Retina (tissue), 1 donor: Measurements from ENCODE around the gene ARMH2.
"Not testable (repeated sequence)": the region's sequence is repeated elsewhere in the genome, so short reads cannot be mapped to it uniquely, and the experiment has no call there.

Source experiments
- DNase-seq: peaks from one replicate; pipeline ENCODE4 v3.0.0-alpha.2; 2016

The ARMH2 gene

GRCh38 chr6:24761851-24762250, 36.9 kb downstream of the ARMH2 start:
- DNase-seq: no peak

DNA sequence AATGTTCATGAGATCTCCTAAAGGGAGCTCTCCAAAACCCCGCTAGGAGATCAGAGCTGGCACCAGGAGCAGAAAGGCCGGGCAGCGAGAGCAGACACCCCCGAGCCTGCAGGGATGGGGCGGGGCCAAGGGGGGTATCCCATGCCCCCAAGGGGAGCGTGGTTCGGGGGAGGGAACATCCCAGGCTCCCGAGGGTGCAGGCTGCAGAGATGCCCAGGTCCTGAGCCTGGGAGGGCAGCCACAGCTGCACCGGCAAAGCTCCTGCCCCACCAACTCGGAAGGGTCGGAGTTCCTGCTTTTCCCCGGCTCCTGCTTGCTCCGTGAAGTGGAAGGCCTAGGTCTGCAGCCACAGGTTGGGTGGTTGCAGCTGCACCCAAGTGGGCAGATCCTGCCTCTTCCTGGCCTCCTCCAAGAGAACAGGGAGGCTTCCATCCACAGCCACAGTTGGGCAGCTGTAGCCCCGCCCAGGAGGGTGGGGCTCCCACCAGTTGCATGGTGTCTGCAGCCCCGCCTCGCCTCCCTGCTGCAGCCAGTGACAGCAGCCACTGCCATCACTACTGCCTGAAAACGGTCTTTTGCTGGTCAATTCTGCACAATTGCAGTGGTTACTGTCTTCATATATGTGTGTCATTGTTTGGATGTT, 37.4 kb downstream of the ARMH2 start:
- no peak for DNase-seq

GRCh38 chr6:24760210-24760609, 38.5 kb downstream of the ARMH2 start:
- DNase-seq: no peak

DNA sequence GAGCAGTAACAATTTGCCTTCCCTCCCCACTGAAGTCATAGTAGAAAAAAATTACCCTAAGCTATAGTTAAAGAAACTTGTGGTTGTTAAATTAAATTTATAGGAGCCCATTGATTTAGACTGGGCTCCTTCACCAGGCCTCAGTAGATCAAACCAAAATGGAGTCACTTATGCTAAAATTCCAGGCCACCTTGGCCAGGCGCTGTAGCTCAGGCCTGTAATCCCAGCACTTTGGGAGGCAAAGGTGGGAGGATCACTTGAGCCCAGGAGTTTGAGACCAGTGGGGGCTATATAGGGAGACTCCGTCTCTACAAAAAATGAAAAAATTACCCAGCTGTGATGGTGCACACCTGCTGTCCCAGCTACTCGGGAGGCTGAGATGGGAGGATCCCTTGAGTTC, 39.0 kb downstream of the ARMH2 start:
- no peak for DNase-seq

DNA sequence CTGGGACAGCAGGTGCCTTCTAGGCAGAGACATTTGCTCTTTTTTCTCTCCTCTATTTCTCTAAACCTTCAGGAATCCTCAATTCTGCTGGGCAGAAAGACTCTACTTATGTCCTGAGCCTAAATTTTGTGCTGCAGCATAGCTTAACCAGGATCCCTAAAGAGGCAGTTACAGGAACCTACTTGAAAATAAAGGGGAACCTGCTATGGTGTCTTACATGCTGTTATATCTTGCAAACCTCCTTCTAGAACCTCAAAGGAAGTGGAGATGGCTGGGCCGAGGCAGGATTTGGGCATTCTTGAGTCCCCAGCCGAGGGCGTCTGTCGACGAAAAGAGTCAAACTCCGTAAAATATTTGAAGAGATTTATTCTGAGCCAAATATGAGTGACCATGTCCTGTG, 41.1 kb downstream of the ARMH2 start:
- no peak for DNase-seq

DNA sequence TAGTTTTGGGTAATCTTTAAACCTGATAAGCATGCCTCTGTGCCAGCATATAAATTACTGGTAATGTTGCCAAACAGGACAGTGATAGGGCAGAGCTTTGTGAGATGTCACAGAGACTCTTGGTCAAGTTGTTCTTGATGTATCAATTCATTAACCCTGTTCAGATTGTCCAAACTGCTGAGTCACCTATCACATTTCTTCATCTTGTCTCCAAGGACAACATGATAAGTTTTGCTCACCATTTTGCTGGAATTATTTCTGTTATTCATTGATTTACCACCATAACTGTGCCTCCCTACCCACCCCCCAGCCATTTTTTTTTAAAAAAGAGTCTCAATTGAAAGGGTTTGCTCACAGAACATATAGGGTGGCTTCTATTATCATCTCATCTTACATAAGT, 43.4 kb downstream of the ARMH2 start:
- DNase-seq: no peak

GRCh38 chr6:24754378-24754777, 44.3 kb downstream of the ARMH2 start:
- not testable (repeated sequence) for DNase-seq

GRCh38 chr6:24753545-24753944, 45.2 kb downstream of the ARMH2 start:
- no peak for DNase-seq

GRCh38 chr6:24752917-24753492, 45.7 kb downstream of the ARMH2 start:
- DNase-seq: no peak

DNA sequence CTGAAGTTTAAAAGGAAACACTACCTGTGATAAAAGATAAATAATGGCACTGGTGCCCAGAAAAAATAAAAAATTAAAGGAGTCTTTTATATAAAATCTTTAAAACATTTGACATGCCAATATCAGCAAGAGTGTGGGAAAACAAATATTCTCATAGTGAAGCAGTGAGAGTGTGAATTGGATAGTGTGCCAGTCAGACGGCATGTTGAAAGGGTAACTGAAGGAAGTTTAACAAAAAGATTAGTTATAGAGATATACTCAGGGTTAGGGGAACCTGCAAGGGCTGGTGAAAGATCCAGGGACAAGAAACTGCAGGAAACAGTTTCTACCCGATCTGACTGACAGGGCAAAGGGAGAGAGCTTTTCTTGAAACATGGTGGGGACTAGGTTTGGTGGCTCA, 46.2 kb downstream of the ARMH2 start:
- DNase-seq: no peak

DNA sequence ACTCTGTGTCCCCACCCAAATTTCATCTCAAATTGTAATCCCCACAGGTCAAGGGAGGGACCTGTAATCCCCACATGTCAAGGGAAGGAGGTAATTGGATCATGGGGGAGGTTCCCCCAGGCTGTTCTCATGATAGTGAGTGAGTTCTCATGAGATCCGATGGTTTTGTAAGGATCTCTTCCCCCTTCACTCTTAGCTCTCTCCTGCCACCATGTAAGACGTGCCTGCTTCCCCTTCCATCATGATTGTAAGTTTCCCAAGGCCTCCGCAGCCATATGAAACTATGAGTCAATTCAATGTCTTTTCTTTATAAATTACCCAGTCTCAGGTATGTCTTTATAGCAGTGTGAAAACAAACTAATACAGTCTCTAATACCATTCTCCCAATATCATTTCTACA, 47.8 kb downstream of the ARMH2 start:
- not testable (repeated sequence) for DNase-seq

- no peak for DNase-seq
These were observed 49.4 kb downstream of the ARMH2 start for GRCh38 chr6:24749297-24749696.
